ENCODE measurements around the gene RNF157.

GRCh38 chr17:76223802-76224201, 16.5 kb downstream of the RNF157 start:
- TF ChIP-seq CTCF (IDR thresholded peaks at IDR 0.05) (no peak), EP300 (IDR thresholded peaks at IDR 0.05; ENCODE audit: low read depth) (no peak)

All from transverse colon (tissue), 3 donors.